DOHH2 (cell line): ENCODE results near the gene TFF2.

Experiments used
- EZH2phosphoT487 ChIP-seq: fragments of 200-600 bp; sonication (generic); IDR thresholded peaks from 2 replicates; pipeline ENCODE4 v1.6.1; 2017; ENCODE audit warnings: borderline replicate concordance, mild to moderate bottlenecking, antibody characterized with exemption, low read length, moderate library complexity, mixed read lengths
- TF ChIP-seq, protein P1 (sequence below): fragments of 200-600 bp; sonication (generic); IDR thresholded peaks from one replicate; pipeline ENCODE4 v1.5.1; 2014; ENCODE audit warnings: antibody characterized with exemption, mild to moderate bottlenecking, low read depth, low read length; ENCODE audit not compliant: poor library complexity, severe bottlenecking

GRCh38 chr21:42390696-42391095 is 39.9 kb upstream of the TFF2 start:
- TF ChIP-seq, protein P1, sequence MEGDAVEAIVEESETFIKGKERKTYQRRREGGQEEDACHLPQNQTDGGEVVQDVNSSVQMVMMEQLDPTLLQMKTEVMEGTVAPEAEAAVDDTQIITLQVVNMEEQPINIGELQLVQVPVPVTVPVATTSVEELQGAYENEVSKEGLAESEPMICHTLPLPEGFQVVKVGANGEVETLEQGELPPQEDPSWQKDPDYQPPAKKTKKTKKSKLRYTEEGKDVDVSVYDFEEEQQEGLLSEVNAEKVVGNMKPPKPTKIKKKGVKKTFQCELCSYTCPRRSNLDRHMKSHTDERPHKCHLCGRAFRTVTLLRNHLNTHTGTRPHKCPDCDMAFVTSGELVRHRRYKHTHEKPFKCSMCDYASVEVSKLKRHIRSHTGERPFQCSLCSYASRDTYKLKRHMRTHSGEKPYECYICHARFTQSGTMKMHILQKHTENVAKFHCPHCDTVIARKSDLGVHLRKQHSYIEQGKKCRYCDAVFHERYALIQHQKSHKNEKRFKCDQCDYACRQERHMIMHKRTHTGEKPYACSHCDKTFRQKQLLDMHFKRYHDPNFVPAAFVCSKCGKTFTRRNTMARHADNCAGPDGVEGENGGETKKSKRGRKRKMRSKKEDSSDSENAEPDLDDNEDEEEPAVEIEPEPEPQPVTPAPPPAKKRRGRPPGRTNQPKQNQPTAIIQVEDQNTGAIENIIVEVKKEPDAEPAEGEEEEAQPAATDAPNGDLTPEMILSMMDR: no peak
- no peak for TF ChIP-seq EZH2phosphoT487
